K562 (cell line): ENCODE measurements around the gene PINK1. TPM values are rescaled to one million over a fixed set of nuclear protein-coding genes. Genes with fewer than 3 reads are reported as not detected.

Source experiments
- ADNP ChIP-seq: fragments of 200-800 bp; sonication (Bioruptor generic); IDR thresholded peaks from 2 replicates; pipeline ENCODE4 v1.6.1; 2016; ENCODE audit warnings: missing genetic modification characterization, missing compliant biosample characterization
- ARID3A ChIP-seq: IDR thresholded peaks from 2 replicates; pipeline ENCODE4 v1.6.1; 2012; ENCODE audit warnings: low read depth, low read length, improper control_type of control experiment, borderline replicate concordance
- CBFB ChIP-seq: sonication (generic); formaldehyde crosslinking; IDR thresholded peaks from 2 replicates; pipeline ENCODE4 v1.4.0; 2020; ENCODE audit warnings: mild to moderate bottlenecking, missing genetic modification reagents
- CEBPZ ChIP-seq: fragments of 150-350 bp; IDR thresholded peaks from 2 replicates; pipeline ENCODE4 v1.6.1; 2014; ENCODE audit warnings: low read depth, mild to moderate bottlenecking, low read length, borderline replicate concordance
- FIP1L1 ChIP-seq: fragments of 200-400 bp; formaldehyde crosslinking; IDR thresholded peaks from 2 replicates; pipeline ENCODE4 v1.6.1; 2018; ENCODE audit warnings: mild to moderate bottlenecking, low read depth, low read length; ENCODE audit not compliant: poor library complexity, severe bottlenecking
- FOXO4 ChIP-seq: fragments of 450-650 bp; formaldehyde crosslinking; IDR thresholded peaks from 2 replicates; pipeline ENCODE4 v1.4.0; 2020; ENCODE audit warnings: mild to moderate bottlenecking, moderate library complexity
- GATAD2A ChIP-seq: fragments of 450-650 bp; IDR thresholded peaks from 2 replicates; pipeline ENCODE4 v1.6.1; 2017
- HNRNPLL ChIP-seq: fragments of 200-400 bp; formaldehyde crosslinking; IDR thresholded peaks from 2 replicates; pipeline ENCODE4 v1.6.1; 2017; ENCODE audit warnings: low read length, low read depth, mild to moderate bottlenecking; ENCODE audit not compliant: poor library complexity, severe bottlenecking
- JUN ChIP-seq, 2 experiments: sonication (generic) in 1 of 2; formaldehyde crosslinking in 1 of 2; IDR thresholded peaks; 2 replicates each; pipeline versions ENCODE4 v1.6.1 to v1.8.0; 2012 to 2022; ENCODE audit warnings: borderline replicate concordance in 2 of 2, mild to moderate bottlenecking in 2 of 2, improper control_type of control experiment in 1 of 2, low read depth in 1 of 2, low read length in 1 of 2, missing genetic modification reagents in 1 of 2
- MEIS2 ChIP-seq: fragments of 450-650 bp; IDR thresholded peaks from 2 replicates; pipeline ENCODE4 v1.6.1; 2014; ENCODE audit warnings: mild to moderate bottlenecking; ENCODE audit not compliant: partially characterized antibody
- NKRF ChIP-seq: fragments of 450-650 bp; IDR thresholded peaks from 2 replicates; pipeline ENCODE4 v1.6.1; 2016; ENCODE audit warnings: borderline replicate concordance
- XRCC3 ChIP-seq: fragments of 450-650 bp; IDR thresholded peaks from 2 replicates; pipeline ENCODE4 v1.6.1; 2017; ENCODE audit warnings: mild to moderate bottlenecking, moderate library complexity
- YY1 ChIP-seq, 3 experiments: IDR thresholded peaks; 2 replicates each; pipeline ENCODE4 v1.6.1; 2011; ENCODE audit warnings: low read length in 2 of 3, mild to moderate bottlenecking in 2 of 3, moderate library complexity in 2 of 3, borderline replicate concordance in 1 of 3, control low read depth in 1 of 3, low read depth in 1 of 3; ENCODE audit not compliant: insufficient read depth in 3 of 3, insufficient replicate concordance in 2 of 3, control insufficient read depth in 1 of 3, insufficient read length in 1 of 3; ENCODE audit errors: extremely low read depth in 1 of 3
- ZNF766 ChIP-seq: fragments of 200-800 bp; sonication (Bioruptor generic); conservative IDR thresholded peaks from 2 replicates; pipeline ENCODE4 v1.6.1; 2016; ENCODE audit warnings: missing genetic modification characterization, missing compliant biosample characterization
- polyA plus RNA-seq, 8 experiments: library from polyadenylated mRNA; depleted of rRNA in 4 of 8; stranded (reverse) in 5 of 8; unstranded in 3 of 8; fragments of >200 nt; fragmentation: Nextera tagmentation in 2 of 8; fragmentation: Illumina TruSeq in 1 of 8; extraction: Ambion mirVana in 2 of 8; extraction: Trizol in 1 of 8; gene quantifications; 2 replicates each; pipeline versions ENCODE4 v1.2.1 to v1.2.3, GENCODE V29; 2011 to 2014; ENCODE audit warnings: inconsistent platforms in 1 of 8, missing spikeins in 1 of 8
- total RNA-seq, 7 experiments: library from RNA; depleted of rRNA in 6 of 7; stranded (reverse); fragments of >200 nt in 6 of 7; fragmentation: Illumina TruSeq in 2 of 7; extraction: Trizol in 2 of 7; gene quantifications; 2 replicates each; pipeline versions ENCODE4 v1.2.1 to v1.2.3, GENCODE V29; 2011 to 2021; ENCODE audit warnings: low replicate concordance in 1 of 7

PINK1 gene
- total and polyA plus RNA-seq, 9 of the 15 experiments (the other 6 are each of a cell fraction or from before 2014, with no cell fraction given): 1.5 to 11.3 (median 6.8) TPM

- TF ChIP-seq JUN (IDR thresholded peaks at IDR 0.05; ENCODE audit: borderline replicate concordance, low read depth, low read length): no peak; the same call in 1 of the 2 replicates
- TF ChIP-seq JUN (CRISPR knock-in tag; IDR thresholded peaks at IDR 0.05; ENCODE audit: borderline replicate concordance): peak; percentile 74; the same call in 1 of the 2 replicates
- TF ChIP-seq NKRF: peak; percentile 84; the same call in 1 of the 2 replicates
- TF ChIP-seq MEIS2: no peak
- TF ChIP-seq FOXO4 (CRISPR knock-in tag): 0 out of 2 replicates have a peak, but pooled peaks have one; percentile 46
- TF ChIP-seq ARID3A: peak; percentile 84; the same call in 1 of the 2 replicates
- TF ChIP-seq GATAD2A: 0 out of 2 replicates have a peak, but pooled peaks have one; percentile 12
- TF ChIP-seq XRCC3: no peak
- TF ChIP-seq ADNP (tag): no peak
- TF ChIP-seq CEBPZ: peak; percentile 92
- peak in 2 of 3 experiments; percentile 8 to 75 for TF ChIP-seq YY1 (IDR thresholded peaks at IDR 0.05; ENCODE audit: borderline replicate concordance in 1 of 3, control insufficient read depth in 1 of 3, extremely low read depth in 1 of 3, insufficient read depth in 3 of 3, insufficient read length in 1 of 3, insufficient replicate concordance in 2 of 3, low read depth in 1 of 3, low read length in 2 of 3)
- 0 out of 2 replicates have a peak, but pooled peaks have one; percentile 43 for TF ChIP-seq CBFB (CRISPR knock-in tag)
- no peak for TF ChIP-seq FIP1L1
- peak; percentile 59 for TF ChIP-seq HNRNPLL
- 0 out of 2 replicates have a peak, but pooled peaks have one; percentile 43 for TF ChIP-seq ZNF766 (CRISPR knock-in tag)
Observed at GRCh38 chr1:20661207-20662109, 28.2 kb downstream of the PINK1 start, which contains the start of gene DDOST (continued).
